GM20431 (cell line): ENCODE measurements around the gene ANKRD11.
"Not testable (repeated sequence)": the region's sequence is repeated elsewhere in the genome, so short reads cannot be mapped to it uniquely, and the experiment has no call there.

Experiments
- in situ Hi-C: fragments of 300-500 bp; cut with MseI, MboI; formaldehyde crosslinking; loops from one replicate; pipeline ENCODE4 v1.15.0; 2020; ENCODE audit warnings: low sequenced_read_pairs; ENCODE audit not compliant: unreplicated experiment

Gene ANKRD11

DNA sequence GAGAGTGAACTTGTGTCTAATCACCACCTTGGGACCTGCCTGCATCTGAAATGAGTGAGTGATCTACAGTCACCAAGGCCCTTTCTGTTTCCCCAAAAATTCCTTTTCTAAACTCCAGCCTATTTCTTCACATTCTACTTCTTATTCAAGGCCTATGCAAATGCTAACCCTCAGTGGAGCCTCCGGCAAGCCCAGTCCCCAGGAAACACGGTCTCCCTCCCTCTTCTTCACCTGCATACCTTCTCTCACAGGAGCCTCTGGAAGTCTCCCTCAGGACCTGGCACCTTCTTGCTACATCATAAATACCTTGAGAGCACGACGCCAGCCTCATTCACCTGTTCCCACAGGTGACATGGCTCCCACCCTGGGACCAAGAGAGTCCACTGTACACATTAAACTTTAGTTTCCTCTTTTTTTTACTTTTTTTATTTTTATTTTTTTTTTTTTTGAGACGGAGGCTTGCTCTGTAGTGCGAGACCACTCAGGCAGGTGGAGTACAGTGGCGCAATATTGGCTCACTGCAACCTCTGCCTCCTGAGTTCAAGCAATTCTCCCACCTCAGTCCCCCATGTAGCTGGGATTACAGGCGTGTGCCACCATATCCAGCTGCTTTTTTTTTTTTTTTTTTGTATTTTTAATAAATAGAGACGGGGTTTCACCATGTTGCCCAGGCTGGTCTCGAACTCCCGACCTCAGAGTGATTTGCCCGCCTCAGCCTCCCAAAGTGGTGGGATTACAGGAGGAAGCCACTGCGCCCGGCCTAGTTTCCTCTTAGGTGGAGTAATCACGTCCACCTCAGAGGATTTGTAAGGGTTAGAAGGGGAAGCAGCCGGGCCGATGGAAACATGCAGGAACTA, 97.3 kb downstream of the ANKRD11 start:
- in situ Hi-C loops: no loop called here

DNA sequence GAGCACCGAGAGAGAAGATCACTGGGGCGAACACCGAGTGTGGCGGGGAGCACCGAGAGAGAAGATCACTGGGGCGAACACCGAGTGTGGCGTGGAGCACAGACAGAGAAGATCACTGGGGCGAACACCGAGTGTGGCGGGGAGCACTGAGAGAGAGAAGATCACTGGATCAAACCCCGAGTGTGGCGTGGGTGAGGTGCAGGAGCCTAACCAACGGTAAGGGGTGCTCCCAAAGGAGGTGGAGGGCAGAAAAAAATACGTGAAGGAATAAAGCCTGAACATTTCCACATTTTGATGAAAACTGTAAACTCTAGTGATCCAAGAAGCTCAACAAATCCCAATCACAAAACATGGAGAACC, 100.2 kb downstream of the ANKRD11 start:
- in situ Hi-C loops: not testable (repeated sequence)

DNA sequence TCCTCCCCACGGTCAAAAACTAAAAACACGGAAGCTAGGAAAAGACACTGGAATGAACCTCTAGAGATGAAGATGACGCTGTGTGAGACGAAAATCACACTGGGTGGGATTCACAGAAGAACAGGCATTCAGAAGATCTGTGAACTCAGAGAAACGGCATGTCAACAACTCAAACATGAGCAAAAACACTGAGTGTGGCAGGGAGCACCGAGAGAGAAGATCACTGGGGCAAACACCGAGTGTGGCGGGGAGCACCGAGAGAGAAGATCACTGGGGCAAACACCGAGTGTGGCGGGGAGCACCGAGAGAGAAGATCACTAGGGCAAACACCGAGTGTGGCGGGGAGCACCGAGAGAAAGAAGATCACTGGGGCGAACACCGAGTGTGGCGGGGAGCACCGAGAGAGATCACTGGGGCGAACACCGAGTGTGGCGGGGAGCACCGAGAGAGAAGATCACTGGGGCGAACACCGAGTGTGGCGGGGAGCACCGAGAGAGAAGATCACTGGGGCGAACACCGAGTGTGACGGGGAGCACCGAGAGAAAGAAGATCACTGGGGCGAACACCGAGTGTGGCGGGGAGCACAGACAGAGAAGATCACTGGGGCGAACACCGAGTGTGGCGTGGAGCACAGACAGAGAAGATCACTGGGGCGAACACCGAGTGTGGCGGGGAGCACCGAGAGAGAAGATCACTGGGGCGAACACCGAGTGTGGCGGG, 100.7 kb downstream of the ANKRD11 start:
- in situ Hi-C loops: not testable (repeated sequence)

DNA sequence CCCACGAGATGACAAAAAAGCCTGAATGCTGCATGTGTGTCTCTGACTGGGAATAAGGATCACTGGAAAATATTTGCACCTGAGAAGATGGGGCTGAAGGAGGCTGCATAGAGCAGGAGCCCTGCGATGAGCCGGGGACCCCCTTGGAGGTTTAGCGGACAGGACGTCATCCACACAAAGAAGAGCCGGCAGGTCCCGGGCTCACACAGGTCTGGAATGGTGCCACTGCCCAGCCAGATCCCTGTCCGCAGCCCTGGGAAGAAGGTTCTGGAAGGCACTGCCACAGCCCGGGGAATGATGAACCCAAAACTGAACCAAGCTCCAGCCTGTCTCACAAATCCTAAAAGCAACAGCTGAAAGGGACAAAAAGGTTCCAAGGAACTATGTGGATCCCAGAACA, 101.8 kb downstream of the ANKRD11 start:
- in situ Hi-C loops: no loop called here

DNA sequence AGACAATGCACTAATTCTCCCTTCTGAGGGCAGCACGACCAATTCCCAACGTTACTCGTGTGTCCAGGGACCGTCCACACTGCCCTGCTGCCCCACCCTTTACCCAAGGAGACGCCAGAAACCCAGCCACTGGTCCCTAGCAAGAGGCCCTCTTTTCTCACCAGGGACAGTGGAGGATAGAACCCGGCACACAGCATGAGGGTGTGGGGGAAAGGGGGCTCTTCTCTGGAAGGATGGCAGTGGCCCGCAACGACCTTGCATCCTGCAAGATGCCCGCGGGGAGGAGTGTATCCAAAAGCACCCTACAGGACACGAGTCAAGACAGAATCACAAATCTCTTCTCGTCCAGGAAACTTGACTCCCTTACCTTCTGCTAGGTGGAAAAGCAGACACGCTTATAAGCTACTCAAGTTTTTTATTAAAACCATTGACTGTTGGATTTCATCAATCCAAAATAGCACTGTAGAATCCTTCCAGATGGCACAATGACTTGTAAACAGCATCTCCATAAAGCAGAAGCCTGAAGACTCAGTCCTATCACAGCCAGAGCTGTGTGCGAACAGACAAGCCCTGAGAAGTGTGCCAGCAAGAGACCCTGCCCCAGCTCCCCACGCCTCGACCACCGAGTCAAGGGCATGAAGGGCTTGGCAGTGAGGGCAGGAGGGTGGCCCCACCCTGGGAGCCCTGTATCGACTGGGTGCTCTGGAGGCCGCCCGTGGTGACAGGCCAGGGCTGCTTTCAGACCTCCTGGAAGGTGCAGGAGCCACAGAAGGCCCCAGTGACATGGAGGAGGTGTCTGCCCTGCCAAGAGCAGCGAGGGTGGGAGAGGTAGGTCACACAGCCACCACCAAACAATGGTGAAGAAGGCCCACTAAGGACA, 103.8 kb downstream of the ANKRD11 start:
- in situ Hi-C loops: no loop called here

DNA sequence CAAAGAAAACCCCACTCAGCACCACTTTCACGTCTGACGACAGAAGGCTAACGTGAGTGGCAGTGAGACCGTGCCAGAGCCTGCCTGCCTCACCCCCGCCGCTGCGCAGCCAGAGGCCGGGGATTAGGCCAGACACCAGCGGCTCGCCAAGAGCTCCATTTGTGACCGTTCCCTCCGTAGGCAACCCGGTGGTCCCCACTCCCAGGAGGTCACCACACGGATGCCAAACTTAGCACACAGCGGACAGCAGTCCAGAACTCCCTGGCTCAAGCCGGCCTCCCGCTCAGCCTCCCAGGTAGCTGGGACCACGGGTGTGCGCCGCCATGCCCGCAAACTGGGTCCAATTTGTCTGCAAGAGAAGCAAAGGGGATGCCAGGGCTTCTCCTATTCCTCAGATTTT, 104.6 kb downstream of the ANKRD11 start:
- in situ Hi-C loops: no loop called here

DNA sequence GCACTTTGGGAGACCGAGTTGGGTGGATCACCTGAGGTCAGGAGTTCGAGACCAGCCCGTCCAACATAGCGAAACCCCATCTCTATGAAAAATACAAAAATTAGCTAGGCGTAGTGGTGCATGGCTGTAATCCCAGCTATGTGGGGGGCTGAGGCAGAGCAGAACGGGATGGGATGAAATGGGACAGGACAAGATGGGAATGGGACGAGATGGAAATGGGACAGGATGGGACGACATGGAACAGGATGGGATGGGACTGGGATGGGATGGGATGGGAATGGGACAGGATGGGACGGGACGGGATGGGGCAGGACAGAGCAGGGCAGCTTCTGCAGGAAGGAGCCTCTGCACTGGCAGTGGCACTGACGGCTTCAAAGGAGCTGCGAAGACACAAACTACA, 106.1 kb downstream of the ANKRD11 start:
- in situ Hi-C loops: no loop called here

DNA sequence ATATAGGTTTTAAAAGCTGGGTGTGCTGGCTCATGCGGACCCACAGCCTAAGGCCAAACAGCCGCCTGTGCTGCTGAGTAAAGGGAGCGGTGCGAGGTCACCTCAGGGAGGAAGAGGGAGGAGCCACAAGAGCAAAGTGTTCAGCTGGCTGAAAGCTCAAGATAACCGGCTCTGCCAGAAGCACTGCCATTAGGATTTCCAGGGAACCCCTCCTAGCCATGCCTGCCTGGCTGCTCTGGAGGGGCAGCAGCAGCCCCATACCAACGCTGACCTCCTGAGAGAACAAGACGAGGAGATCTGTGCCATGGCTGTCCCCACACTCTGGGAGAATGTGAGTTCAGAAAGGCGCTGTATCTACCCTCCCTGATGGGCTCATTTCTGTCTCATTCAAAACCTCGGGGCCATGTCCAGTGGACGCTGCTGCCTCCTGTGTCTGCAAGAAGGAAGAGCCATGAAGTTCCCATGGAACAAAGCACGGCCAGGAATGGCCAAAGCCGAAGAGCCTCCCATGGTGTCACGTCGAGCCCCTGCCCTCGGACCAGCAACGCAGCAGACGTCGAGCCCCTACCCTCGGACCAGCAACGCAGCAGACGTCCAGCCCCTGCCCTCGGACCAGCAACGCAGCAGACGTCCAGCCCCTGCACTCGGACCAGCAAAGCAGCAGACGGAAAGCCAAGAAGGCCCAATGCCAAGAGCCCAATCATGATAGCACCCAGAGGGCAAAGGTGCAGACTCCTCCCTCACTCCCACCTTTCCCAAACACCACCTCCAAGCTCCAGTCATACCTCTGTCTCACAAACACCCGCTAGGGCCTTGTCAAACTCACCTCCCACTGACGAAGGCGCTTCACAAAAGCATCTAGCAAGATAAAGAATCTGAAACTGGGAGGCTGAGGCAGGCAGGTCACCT, 107.0 kb downstream of the ANKRD11 start:
- in situ Hi-C loops: no loop called here

DNA sequence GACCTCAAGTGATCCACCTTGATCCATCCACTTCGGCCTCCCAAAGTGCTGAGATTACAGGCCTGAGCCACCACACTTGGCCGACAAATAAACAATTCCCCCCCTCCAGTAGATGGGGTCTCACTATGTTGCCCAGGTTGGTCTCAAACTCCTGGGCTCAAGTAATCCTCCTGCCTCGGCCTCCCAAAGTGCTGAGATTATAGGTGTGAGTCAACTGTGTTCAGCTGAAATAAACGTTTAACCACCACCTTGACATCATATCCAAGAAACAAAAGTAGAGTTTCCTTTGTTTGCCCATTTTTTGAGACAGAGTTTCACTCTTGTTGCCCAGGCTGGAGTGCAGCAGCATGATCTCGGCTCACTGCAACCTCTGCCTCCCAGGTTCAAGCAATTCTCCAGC, 107.8 kb downstream of the ANKRD11 start:
- in situ Hi-C loops: not testable (repeated sequence)

DNA sequence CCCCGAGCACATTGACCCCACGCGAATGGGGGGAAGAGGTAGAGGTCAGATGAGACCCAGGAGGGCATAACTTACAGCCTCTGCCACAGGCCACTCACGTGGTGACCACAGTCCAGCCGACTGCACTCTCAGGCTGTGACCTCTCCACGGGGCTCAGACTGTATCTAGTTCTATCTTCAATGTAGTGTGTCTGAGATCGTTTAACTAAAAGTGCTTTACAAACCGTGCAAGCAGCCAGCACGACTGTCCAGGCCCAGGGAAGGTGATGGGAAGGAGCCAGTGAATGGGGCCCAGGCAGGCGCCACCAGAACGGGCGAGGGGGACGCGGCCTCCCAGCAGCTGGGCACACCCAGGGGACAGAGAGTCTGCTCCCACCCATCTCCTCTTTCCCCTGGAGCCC, 108.6 kb downstream of the ANKRD11 start:
- in situ Hi-C loops: no loop called here

DNA sequence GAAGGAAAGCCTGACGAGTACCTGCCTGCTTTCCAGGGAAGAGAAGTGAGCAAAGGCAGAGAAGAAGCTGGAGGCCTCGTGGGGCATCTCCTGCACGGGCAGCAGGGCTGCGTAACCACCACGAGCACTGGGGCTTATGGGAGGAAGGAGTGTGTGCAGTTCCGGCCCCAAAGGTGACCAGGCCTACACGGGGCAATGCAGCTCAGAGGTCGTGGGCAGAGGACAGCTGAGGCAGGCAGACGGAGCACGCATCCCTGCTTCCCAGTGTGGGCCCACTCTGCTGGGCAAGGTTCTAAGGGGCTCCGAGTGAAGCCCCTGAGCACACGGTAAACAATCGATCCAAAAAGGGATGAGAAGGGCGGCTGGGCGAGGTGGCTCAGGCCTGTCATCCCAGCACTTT, 109.7 kb downstream of the ANKRD11 start:
- in situ Hi-C loops: no loop called here

DNA sequence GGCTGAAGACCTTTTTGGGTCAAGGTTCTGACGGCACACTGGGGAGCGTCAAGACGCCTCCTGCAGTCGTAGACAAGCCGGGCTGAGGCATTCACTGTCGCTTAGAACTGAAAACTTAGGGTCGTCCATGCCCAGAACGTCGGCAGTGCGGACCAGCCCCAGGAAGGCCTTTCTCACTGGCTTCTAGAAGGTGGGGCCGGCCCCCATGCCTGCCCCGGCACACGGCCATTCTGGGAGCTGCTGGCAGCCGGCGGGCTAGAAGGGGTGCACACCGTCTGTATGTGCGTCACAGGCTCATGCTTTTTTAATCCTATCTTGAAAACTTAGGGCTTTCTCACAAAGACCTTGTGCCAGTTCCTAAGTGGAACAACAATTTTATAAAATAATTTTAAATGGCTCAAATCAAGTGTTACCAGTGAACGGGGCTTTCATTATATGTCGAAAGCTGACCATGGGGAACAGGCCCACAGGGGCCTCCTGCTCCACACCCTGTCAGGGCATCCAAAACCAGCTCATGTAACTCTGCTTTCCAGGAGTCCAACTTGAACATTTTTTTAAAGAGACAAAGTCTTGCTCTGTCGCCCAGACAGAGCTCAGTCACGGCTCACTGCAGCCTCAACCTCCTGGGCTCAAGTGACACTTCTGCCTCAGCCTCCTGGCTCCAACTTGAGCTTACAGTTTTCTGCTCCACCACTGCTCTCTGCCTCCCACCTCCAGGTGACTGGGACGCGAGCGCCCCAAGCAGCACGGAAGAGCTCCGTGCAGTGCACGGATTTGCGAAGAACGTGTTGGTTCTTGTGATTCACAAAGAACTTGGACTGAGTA, 111.2 kb downstream of the ANKRD11 start:
- in situ Hi-C loops: no loop called here

DNA sequence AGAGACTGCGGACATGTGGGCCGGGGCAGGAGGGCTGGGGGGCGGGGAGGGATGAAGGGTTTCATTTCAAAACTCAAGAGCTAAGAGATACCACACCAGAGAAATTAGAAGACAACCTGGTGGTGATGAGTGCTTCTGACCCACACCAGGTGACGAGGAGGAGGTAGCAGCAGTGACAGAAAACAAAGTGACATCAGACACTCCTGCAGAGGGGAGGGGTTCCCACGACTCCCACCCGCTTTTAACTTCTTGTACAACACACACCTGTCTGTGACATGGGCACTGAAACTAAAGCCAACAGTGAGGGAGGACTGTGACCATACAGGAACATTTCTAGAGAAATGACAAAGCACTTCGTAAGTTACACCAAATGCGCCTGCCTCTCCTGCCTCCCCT, 112.9 kb downstream of the ANKRD11 start:
- in situ Hi-C loops: no loop called here

DNA sequence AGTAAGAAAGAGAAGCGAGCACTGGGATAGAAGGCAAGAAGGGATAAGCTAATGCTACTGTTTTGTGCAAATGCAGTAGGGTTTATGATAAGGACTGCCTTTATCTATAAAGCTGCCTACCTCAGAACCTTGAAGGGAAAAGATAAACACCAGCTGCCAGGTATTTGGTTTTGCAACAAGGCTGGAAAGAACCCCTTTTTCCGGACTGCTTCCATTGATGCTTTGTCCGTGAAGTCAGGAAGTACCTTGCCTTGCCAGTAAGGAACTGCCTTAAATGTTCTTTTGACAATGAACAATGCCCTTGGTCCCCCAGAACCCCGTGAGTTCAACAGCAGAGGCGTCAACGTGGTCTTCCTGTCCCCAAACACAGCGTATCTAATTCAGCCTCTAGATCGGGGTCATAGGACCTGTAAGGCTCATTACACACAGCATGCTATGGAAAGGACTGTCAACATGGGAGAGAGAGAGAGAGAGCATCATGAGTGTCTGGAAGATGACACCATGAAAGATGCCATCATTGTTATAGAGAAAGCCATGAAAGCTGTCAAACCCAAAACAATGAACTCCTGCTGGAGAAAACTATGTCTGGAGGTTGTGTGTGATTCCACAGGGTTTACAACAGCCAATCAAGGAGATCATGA, 113.4 kb downstream of the ANKRD11 start:
- in situ Hi-C loops: no loop called here

DNA sequence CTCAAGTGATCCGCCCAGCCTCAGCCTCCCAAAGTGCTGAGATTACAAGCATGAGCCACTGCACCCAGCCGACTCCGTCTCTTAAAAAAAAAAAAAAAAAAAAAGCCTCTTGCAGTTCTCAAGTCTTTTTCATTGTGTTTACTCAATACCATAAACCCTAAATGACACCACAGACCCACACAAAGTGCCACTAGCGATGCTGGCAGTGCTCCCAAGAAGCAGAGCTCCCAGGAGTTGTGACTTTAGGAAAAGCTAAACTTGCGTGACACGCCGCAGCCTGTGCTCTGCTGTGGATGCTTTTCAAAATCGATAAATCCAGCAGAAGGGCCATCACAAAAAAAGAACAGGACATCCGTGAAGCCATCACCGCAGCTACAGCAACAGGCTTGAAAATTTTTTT, 114.7 kb downstream of the ANKRD11 start:
- in situ Hi-C loops: no loop called here

DNA sequence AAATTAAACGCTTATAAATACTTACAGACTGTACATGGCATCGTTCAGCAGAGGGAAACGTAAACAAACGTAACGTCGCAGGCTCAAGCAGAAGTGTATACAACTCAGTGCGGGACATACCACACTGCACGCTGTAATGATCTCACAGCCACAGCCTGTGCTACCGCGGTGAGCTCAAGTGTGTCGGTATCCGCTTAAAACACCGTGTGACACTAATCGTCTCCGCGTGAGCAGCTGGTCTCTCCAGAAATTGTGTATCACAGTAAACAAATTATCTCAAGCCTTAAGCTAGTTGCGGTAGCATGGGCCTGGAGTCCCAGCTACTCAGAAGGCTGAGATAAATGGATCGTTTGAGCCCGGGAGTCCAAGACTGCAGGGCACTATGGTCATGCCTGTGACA, 115.3 kb downstream of the ANKRD11 start:
- in situ Hi-C loops: no loop called here

DNA sequence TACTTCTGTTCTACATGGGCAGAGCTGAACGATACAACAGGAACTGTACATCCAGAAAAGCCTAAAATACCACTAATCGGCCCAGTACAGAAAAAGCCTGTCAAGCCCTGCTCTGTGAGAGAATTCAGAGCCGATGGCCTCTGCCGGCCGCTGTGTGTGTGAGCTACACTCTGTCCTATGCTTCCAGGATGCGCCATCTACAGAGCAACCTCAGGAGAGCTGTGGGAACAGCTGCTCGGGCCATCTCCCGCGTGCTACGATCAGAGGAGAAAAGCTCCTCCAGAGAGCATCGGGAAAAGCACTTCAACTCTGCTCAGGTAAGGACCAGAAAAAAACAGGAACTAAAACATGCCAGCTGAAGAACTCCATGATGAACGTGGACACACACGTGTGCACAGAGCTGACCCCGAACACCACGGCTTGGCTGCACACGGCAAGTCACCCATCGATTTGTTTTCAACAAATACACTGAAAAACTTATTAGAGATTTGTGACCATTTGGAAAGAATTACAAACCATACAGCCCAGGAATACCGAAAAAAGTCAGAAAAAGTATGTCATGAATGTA, 115.9 kb downstream of the ANKRD11 start:
- in situ Hi-C loops: no loop called here
